Peyer's patch (tissue), 4 donors: ENCODE measurements around the gene TEX48. TPM values are rescaled to one million over a fixed set of nuclear protein-coding genes. Genes with fewer than 3 reads are reported as not detected.

ENCODE experiments used
- DNase-seq, 3 donors: peaks; one replicate each; pipeline ENCODE4 v3.0.0-alpha.2; 2017 to 2019
- H3K27ac ChIP-seq, 4 donors: fragments of 200-600 bp; sonication (generic); one replicate each; pipeline ENCODE4 v1.5.1; 2016 to 2019
- H3K27me3 ChIP-seq, 2 donors: fragments of 200-600 bp; sonication (generic); one replicate each; pipeline ENCODE4 v1.5.1; 2019
- H3K36me3 ChIP-seq, 3 donors: fragments of 200-600 bp; sonication (generic); one replicate each; pipeline ENCODE4 v1.5.1; 2016 to 2019
- H3K4me1 ChIP-seq, 4 donors: fragments of 200-600 bp; sonication (generic); one replicate each; pipeline ENCODE4 v1.5.1; 2016 to 2019
- H3K4me3 ChIP-seq, 4 donors: fragments of 200-600 bp; sonication (generic); 1 replicate in 3 of 4; 2 replicates in 1 of 4; pipeline ENCODE4 v1.5.1; 2016 to 2019; ENCODE audit warnings: mild to moderate bottlenecking in 1 of 4
- H3K9me3 ChIP-seq, 4 donors: fragments of 200-600 bp; sonication (generic); one replicate each; pipeline ENCODE4 v1.5.1; 2016 to 2019; ENCODE audit warnings: mild to moderate bottlenecking in 1 of 4
- CTCF ChIP-seq, 6 experiments: fragments of 450-650 bp in 4 of 6; fragments of 200-600 bp in 2 of 6; sonication (generic) in 1 of 6; IDR thresholded peaks; one replicate each; pipeline ENCODE4 v1.5.1; 2017 to 2019; ENCODE audit warnings: antibody characterized with exemption in 6 of 6, mild to moderate bottlenecking in 3 of 6, moderate library complexity in 1 of 6
- POLR2A ChIP-seq, 2 donors: fragments of 450-650 bp; IDR thresholded peaks; one replicate each; pipeline ENCODE4 v1.5.1; 2017; ENCODE audit warnings: antibody characterized with exemption in 2 of 2, mild to moderate bottlenecking in 2 of 2, moderate library complexity in 2 of 2
- total RNA-seq, 4 donors: library from RNA; depleted of rRNA; stranded (reverse); fragments of >200 nt; gene quantifications; one replicate each; pipeline ENCODE4 v1.1.0, GENCODE V29; 2016

Gene TEX48
- total RNA-seq, 4 donors from 2014 or later, result not detected

GRCh38 chr9:114723931-114724330, 41.9 kb upstream of the TEX48 start:
- H3K4me1 ChIP-seq, result no peaks in the 10 kb centered on the region
- no peak overlapping the region for H3K4me3 ChIP-seq
- H3K36me3 ChIP-seq, result no peaks in the 10 kb centered on the region
- no peaks in the 10 kb centered on the region for H3K9me3 ChIP-seq
- DNase-seq, result no peak
- no peak overlapping the region for H3K27ac ChIP-seq
- no peak for TF ChIP-seq CTCF (IDR thresholded peaks at IDR 0.05)
- TF ChIP-seq POLR2A (IDR thresholded peaks at IDR 0.05), result no peak
- no peaks in the 10 kb centered on the region for H3K27me3 ChIP-seq

DNA sequence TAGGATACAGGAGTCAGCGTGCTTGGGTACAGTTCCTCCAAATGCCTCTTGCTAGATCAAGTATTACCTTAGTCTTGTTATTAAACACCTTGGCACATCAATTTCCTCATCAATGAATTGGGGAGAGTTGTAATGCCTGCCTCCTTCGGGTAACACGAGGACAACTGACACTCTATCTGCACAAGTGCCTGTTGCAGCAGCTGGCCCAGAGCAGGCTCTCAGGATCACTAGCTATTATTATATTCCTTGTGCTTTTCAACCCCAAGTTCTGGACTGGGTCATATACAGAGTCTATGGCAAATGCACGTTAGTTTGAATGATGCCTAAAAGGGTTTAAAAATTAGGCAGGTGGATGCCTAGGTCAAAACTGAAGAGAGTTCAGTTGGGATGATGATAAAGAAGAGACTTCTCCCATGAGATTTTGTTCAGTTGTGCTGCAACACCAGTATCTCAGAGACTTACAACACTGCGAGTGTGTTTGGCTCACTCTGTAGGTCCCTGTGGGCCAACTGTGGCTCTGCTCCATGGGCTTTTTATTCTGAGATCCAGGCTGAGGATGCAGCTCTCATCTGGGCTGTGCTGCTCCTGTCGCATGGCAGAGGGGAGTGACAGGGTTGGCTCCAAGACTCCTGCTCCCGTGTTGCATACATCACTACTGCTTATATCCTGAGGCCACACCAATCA, 41.1 kb upstream of the TEX48 start:
- no peak overlapping the region for H3K4me3 ChIP-seq
- no peaks in the 10 kb centered on the region for H3K27me3 ChIP-seq
- H3K36me3 ChIP-seq, result no peaks in the 10 kb centered on the region
- no peaks in the 10 kb centered on the region for H3K9me3 ChIP-seq
- DNase-seq, result no peak
- no peaks in the 10 kb centered on the region for H3K4me1 ChIP-seq
- TF ChIP-seq CTCF (IDR thresholded peaks at IDR 0.05), result no peak
- TF ChIP-seq POLR2A (IDR thresholded peaks at IDR 0.05), result no peak
- H3K27ac ChIP-seq, result no peak overlapping the region

DNA sequence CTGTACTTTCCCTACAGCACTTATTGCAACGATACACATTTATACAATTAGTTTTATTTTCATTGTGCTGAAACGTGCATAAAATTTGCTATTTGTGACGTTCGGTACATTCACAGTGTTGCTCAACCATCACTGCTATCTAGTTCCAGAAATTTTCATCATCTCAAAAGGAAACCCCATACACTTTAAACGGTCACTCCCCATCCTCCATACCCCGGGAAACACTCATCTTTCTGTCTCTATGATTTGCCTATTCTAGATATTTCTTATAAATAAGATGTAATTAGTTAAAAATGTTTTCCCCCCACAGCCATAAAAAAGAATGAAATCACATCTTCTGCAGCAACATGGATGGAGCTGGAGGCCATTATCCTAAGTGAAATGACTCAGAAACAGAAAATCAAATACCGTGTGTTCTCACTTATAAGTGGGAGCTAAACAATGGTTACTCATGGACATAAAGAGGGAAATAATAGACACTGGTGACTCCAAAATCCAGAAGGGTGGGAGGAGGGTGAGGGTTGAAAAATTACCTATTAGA, 40.2 kb upstream of the TEX48 start:
- H3K4me3 ChIP-seq, result no peak overlapping the region
- no peaks in the 10 kb centered on the region for H3K9me3 ChIP-seq
- DNase-seq, result no peak
- H3K27ac ChIP-seq, result no peak overlapping the region
- no peaks in the 10 kb centered on the region for H3K4me1 ChIP-seq
- no peaks in the 10 kb centered on the region for H3K36me3 ChIP-seq
- TF ChIP-seq POLR2A (IDR thresholded peaks at IDR 0.05), result no peak
- no peak for TF ChIP-seq CTCF (IDR thresholded peaks at IDR 0.05)
- H3K27me3 ChIP-seq, result no peaks in the 10 kb centered on the region

- no peak for DNase-seq
- H3K4me3 ChIP-seq, result no peak overlapping the region
- H3K9me3 ChIP-seq, result no peaks in the 10 kb centered on the region
- no peaks in the 10 kb centered on the region for H3K36me3 ChIP-seq
- H3K27me3 ChIP-seq, result no peaks in the 10 kb centered on the region
- no peaks in the 10 kb centered on the region for H3K4me1 ChIP-seq
- TF ChIP-seq CTCF (IDR thresholded peaks at IDR 0.05) (no peak), POLR2A (IDR thresholded peaks at IDR 0.05) (no peak)
- H3K27ac ChIP-seq, result no peak overlapping the region
Measured at GRCh38 chr9:114721491-114722079, 39.6 kb upstream of the TEX48 start.

- Histone ChIP-seq H3K4me1 (no peaks in the 10 kb centered on the region), H3K9me3 (no peaks in the 10 kb centered on the region), H3K36me3 (no peaks in the 10 kb centered on the region), H3K4me3 (no peak overlapping the region), H3K27ac (no peak overlapping the region), H3K27me3 (no peaks in the 10 kb centered on the region)
- DNase-seq, result no peak
- TF ChIP-seq POLR2A (IDR thresholded peaks at IDR 0.05), result no peak
- TF ChIP-seq CTCF (IDR thresholded peaks at IDR 0.05), result no peak
Measured at GRCh38 chr9:114720086-114720676, 38.2 kb upstream of the TEX48 start.
